Smooth muscle cell of trachea (primary cell): ENCODE results near the gene PISD. TPM values are rescaled to one million over a fixed set of nuclear protein-coding genes. Genes with fewer than 3 reads are reported as not detected.

Experiments
- total RNA-seq: library from RNA; depleted of rRNA; stranded (reverse); fragments of >200 nt; gene quantifications from 2 replicates; pipeline ENCODE4 v1.2.1, GENCODE V29; 2014

Gene PISD
- 32.6 and 33.6 TPM in 2 replicates for total RNA-seq

DNA sequence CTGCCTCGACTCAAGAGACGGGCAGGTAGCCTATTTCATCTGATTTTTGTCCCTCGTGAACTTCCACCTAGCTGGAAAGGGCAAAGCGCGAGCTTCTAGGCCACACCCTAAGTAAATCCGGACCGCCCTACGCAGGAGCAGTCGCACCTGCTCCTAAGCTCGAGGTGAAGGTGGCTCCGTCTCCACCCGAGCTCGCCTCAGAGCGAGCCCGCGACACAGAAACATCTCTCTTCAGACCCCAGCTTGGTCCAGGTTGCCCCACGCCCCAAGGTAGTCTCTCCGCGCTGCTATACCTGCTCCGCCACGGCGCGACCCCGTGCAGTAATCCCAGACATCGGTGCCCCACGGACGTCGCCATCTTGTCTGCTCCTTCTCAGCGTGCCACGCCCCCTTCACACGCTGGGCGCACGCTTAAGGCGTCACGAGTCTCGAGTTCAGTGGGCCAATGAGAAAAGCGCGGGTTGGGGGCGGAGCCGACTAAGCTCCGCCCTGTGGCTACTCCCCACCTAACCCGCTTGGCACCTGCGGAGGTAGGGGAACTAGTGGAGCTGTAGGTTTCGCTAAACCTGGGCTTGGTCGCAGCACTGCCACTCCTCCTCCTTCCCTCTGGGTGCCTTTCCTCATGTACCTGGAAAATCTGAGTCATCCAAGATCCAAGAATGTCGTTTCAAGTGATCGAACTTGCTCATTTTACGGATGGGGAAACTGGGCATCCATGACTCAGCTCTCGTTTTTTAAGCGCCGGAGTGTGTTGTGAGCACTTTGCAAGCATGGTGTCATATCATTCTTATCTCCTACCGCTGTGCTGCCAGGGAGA, at the start of gene PISD:
PISD (minus strand) TSS at position 365 of the 817 bp plus-strand sequence; CDS start at position 358, 7 bp downstream.

Other genes starting within 250 kb of the PISD start
- 8.6 and 19.4 TPM in 2 replicates for gene EIF4ENIF1, start 172.4 kb downstream of the PISD start, total RNA-seq
- gene SFI1, start 165.7 kb downstream of the PISD start, total RNA-seq: 13.1 and 24.7 TPM in 2 replicates
- 15.4 and 15.7 TPM in 2 replicates for gene PRR14L, start 87.9 kb upstream of the PISD start, total RNA-seq
- gene DEPDC5, start 91.8 kb upstream of the PISD start, total RNA-seq: 12.9 and 17.3 TPM in 2 replicates